Fibroblast of pulmonary artery (primary cell): ENCODE data around the gene PSMD11.
"Not testable (repeated sequence)": the region's sequence is repeated elsewhere in the genome, so short reads cannot be mapped to it uniquely, and the experiment has no call there.

ENCODE experiments used
- DNase-seq: peaks from one replicate; pipeline ENCODE4 v3.0.0-alpha.2; 2010; ENCODE audit warnings: low read depth
- H3K4me3 ChIP-seq: replicated peaks from 2 replicates; pipeline ENCODE4 v1.5.1; 2011; ENCODE audit warnings: low read depth, mild to moderate bottlenecking, control low read depth, low read length, moderate library complexity
- CTCF ChIP-seq: IDR thresholded peaks from 2 replicates; pipeline ENCODE4 v1.5.1; 2011; ENCODE audit warnings: mild to moderate bottlenecking, control low read depth, low read length, inconsistent platforms; ENCODE audit errors: missing control alignments

Gene PSMD11

GRCh38 chr17:32523017-32523680 lies 78.8 kb downstream of the PSMD11 start:
- no peak for DNase-seq
- no peak for TF ChIP-seq CTCF
- H3K4me3 ChIP-seq: no peak overlapping the region

- DNase-seq: no peak
- no peak overlapping the region for H3K4me3 ChIP-seq
- no peak for TF ChIP-seq CTCF
Observed at GRCh38 chr17:32523827-32524552, 79.7 kb downstream of the PSMD11 start.

- H3K4me3 ChIP-seq, DNase-seq: not testable (repeated sequence)
Observed at GRCh38 chr17:32524553-32524880, 80.2 kb downstream of the PSMD11 start.

- peak; percentile 25 for DNase-seq
- no peak overlapping the region for H3K4me3 ChIP-seq
- no peak for TF ChIP-seq CTCF
Observed at GRCh38 chr17:32525122-32525521, 80.8 kb downstream of the PSMD11 start.

- no peak overlapping the region for H3K4me3 ChIP-seq
- no peak for TF ChIP-seq CTCF
- no peak for DNase-seq
Observed at GRCh38 chr17:32527146-32527545, 82.8 kb downstream of the PSMD11 start.

GRCh38 chr17:32528825-32529224 lies 84.5 kb downstream of the PSMD11 start:
- no peak for DNase-seq
- no peak for TF ChIP-seq CTCF
- H3K4me3 ChIP-seq: no peak overlapping the region

GRCh38 chr17:32529604-32530003 lies 85.3 kb downstream of the PSMD11 start:
- H3K4me3 ChIP-seq: no peak overlapping the region
- no peak for TF ChIP-seq CTCF
- DNase-seq: peak; percentile 26
